HG02970 (cell line): ENCODE data around the gene DCBLD1.

ENCODE experiments used
- ATAC-seq: cut with Tn5 transposase; IDR thresholded peaks from one replicate; pipeline ENCODE4 v1.9.1; 2021; ENCODE audit warnings: mild to moderate bottlenecking, moderate library complexity, moderate number of reproducible peaks; ENCODE audit not compliant: unreplicated experiment, low FRiP score

Gene DCBLD1

DNA sequence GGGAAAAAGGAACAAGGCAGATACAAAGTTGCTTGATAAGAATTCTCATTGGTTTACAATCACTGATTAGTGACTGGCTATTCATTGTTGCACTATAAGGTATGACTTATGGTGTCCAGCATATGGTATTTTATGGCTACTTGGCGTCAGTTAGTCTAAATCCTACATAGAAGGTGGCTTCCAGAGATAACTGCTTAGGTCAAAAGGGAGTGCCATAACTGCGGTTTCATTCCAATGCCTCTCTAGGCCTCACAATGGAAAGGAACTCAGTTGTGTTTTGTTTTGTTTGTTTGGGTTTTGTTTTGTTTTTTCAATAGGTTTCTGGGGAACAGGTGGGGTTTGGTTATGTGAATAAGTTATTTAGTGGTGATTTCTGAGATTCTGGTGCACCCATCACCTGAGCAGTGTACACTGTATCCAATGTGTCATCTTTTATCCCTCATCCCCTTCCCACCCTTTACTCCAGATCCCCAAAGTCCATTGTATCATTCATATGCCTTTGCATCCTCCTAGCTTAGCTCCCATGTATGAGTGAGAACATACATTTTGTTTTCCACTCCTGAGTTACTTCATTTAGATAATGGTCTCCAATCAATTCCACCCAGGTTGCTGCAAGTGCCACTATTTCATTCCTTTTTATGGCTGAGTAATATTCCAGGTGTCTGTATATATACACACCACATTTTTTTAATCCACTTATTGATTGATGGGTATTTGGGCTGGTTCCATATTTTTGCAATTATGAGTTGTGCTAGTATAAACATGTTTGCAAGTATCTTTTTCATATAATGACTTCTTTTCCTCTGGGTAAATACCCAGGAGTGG is 112.8 kb downstream of the DCBLD1 start:
- ATAC-seq, result no peak

DNA sequence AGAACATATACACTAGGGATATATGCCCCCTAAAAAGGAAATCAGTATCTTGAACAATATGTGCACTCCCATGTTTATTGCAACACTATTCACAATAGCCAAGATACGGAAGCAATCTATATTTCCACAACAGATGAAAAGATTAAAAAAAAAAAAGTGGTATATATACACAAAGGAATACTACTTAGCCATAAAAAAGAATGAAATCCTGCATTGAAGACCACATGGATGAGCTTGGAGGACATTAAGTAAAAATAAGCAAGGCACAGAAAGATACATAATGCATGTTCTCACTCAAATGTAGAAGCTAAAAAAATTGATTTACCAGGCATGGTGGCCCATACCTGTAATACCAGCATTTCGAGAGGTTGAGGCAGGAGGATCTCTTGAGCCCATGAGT is 115.3 kb downstream of the DCBLD1 start:
- no peak for ATAC-seq
